ENCODE results near the gene ATP6V0B.
A peak's percentile ranks its signal among the peaks of the same experiment; 100 is the strongest.

Gene ATP6V0B

GRCh38 chr1:44000122-44000665 is 25.4 kb downstream of the ATP6V0B start:
- no peak overlapping the region for H3K4me3 ChIP-seq (ENCODE audit: control insufficient read depth, low read depth, low read length)
- DNase-seq (ENCODE audit: low read depth): no peak
- TF ChIP-seq, protein P1, sequence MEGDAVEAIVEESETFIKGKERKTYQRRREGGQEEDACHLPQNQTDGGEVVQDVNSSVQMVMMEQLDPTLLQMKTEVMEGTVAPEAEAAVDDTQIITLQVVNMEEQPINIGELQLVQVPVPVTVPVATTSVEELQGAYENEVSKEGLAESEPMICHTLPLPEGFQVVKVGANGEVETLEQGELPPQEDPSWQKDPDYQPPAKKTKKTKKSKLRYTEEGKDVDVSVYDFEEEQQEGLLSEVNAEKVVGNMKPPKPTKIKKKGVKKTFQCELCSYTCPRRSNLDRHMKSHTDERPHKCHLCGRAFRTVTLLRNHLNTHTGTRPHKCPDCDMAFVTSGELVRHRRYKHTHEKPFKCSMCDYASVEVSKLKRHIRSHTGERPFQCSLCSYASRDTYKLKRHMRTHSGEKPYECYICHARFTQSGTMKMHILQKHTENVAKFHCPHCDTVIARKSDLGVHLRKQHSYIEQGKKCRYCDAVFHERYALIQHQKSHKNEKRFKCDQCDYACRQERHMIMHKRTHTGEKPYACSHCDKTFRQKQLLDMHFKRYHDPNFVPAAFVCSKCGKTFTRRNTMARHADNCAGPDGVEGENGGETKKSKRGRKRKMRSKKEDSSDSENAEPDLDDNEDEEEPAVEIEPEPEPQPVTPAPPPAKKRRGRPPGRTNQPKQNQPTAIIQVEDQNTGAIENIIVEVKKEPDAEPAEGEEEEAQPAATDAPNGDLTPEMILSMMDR (conservative IDR thresholded peaks at IDR 0.05; ENCODE audit: control insufficient read depth, insufficient read depth, low read depth, low read length): no peak

- TF ChIP-seq, protein P1 (conservative IDR thresholded peaks at IDR 0.05; ENCODE audit: control insufficient read depth, insufficient read depth, low read depth, low read length): no peak
- no peak for DNase-seq (ENCODE audit: low read depth)
- no peak overlapping the region for H3K4me3 ChIP-seq (ENCODE audit: control insufficient read depth, low read depth, low read length)
Measured at GRCh38 chr1:44002165-44002564, 27.4 kb downstream of the ATP6V0B start.

- H3K4me3 ChIP-seq (ENCODE audit: control insufficient read depth, low read depth, low read length): no peak overlapping the region
- DNase-seq (ENCODE audit: low read depth): no peak
- TF ChIP-seq, protein P1 (conservative IDR thresholded peaks at IDR 0.05; ENCODE audit: control insufficient read depth, insufficient read depth, low read depth, low read length): peak; percentile 21
Measured at GRCh38 chr1:44002606-44003157, 27.9 kb downstream of the ATP6V0B start.

- TF ChIP-seq, protein P1 (conservative IDR thresholded peaks at IDR 0.05; ENCODE audit: control insufficient read depth, insufficient read depth, low read depth, low read length): no peak
- DNase-seq (ENCODE audit: low read depth): no peak
- no peak overlapping the region for H3K4me3 ChIP-seq (ENCODE audit: control insufficient read depth, low read depth, low read length)
Measured at GRCh38 chr1:44008259-44008658, 33.5 kb downstream of the ATP6V0B start.

GRCh38 chr1:44010935-44011471 is 36.2 kb downstream of the ATP6V0B start:
- TF ChIP-seq, protein P1 (conservative IDR thresholded peaks at IDR 0.05; ENCODE audit: control insufficient read depth, insufficient read depth, low read depth, low read length): no peak
- DNase-seq (ENCODE audit: low read depth): no peak

DNA sequence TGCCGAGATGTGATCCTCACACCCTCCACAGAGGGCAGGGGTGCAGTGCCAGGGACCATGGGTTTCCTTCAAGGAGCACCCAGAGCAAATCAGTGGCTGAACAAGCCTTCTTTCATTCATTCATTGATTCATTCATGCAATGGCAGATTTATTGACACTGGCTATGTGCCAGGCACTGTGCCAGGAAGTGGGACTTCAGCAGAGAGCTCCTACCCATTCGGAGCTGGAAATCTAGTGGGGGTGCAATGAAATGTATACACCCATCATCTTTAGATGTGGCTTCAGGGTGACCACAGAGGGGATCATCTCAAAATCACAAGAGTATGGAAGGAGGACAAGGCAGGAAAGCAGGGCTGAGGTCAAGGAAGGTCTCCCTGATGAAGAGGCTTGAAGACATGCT is 37.6 kb downstream of the ATP6V0B start:
- H3K4me3 ChIP-seq (ENCODE audit: control insufficient read depth, low read depth, low read length): no peak overlapping the region
- TF ChIP-seq, protein P1 (conservative IDR thresholded peaks at IDR 0.05; ENCODE audit: control insufficient read depth, insufficient read depth, low read depth, low read length): no peak
- DNase-seq (ENCODE audit: low read depth): no peak

More at GRCh38 chr1:44010935-44011471, 36.2 kb downstream of the ATP6V0B start:
- no peak overlapping the region for H3K4me3 ChIP-seq (ENCODE audit: control insufficient read depth, low read depth, low read length)

All from fibroblast of mammary gland (primary cell).